Mesothelial cell of epicardium (in vitro differentiated cells): ENCODE measurements around the gene CKB. TPM values are rescaled to one million over a fixed set of nuclear protein-coding genes. Genes with fewer than 3 reads are reported as not detected.
"Not testable (repeated sequence)": the region's sequence is repeated elsewhere in the genome, so short reads cannot be mapped to it uniquely, and the experiment has no call there.

ENCODE experiments used
- DNase-seq, 2 experiments: peaks; one replicate each; pipeline ENCODE4 v3.0.0; 2021; ENCODE audit warnings: low spot score in 2 of 2; ENCODE audit not compliant: unreplicated experiment in 2 of 2
- H3K27ac Mint-ChIP-seq: 2 replicates; pipeline ENCODE4 v1.8.0; 2021; ENCODE audit warnings: mixed read lengths
- H3K27me3 Mint-ChIP-seq: 2 replicates; pipeline ENCODE4 v1.8.0; 2021; ENCODE audit warnings: low read depth, mixed read lengths
- H3K36me3 Mint-ChIP-seq: 2 replicates; pipeline ENCODE4 v1.8.0; 2021; ENCODE audit warnings: mixed read lengths
- H3K4me1 Mint-ChIP-seq: 2 replicates; pipeline ENCODE4 v1.8.0; 2021; ENCODE audit warnings: mixed read lengths
- H3K4me3 Mint-ChIP-seq: 2 replicates; pipeline ENCODE4 v1.8.0; 2021; ENCODE audit warnings: mild to moderate bottlenecking, moderate library complexity, mixed read lengths
- H3K9me3 Mint-ChIP-seq: 2 replicates; pipeline ENCODE4 v1.8.0; 2021; ENCODE audit warnings: mixed read lengths
- total RNA-seq: library from RNA; stranded (reverse); gene quantifications from 3 replicates; pipeline ENCODE4 v1.2.1, GENCODE V29; 2021
- TF ChIP-seq, protein P1 (sequence below): fragments of 200-600 bp; sonication (generic); IDR thresholded peaks from one replicate; pipeline ENCODE4 v1.5.0; 2021; ENCODE audit warnings: antibody characterized with exemption; ENCODE audit not compliant: unreplicated experiment

The CKB gene
- total RNA-seq, 1 donor from 2014 or later, result 50.6 TPM

DNA sequence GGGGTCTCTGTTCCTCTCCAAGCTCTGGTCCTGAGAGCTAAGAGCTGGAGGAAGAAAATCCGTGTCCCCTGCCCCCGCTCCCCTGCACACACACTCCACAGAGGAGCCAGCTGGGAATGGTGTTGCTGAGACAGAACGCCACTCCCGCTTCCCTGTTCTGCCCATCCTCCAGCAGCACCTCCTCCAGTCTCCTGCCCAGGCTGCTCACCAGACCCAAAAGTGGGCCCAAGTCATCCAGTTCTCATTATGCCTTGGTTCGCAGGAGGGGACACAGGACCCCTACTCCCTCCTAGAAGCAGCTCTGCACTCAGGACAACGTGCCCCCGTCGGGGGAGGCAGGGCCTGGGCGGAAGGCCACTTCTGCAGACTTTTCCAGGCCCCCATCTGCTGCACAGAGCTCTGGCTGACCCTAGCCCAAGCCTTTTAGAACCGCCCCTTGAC is 5.5 kb upstream of the CKB start:
- no peaks in the 10 kb centered on the region for H3K36me3 Mint-ChIP-seq
- H3K27ac Mint-ChIP-seq, result peak overlapping the region; percentile 56
- TF ChIP-seq, protein P1, sequence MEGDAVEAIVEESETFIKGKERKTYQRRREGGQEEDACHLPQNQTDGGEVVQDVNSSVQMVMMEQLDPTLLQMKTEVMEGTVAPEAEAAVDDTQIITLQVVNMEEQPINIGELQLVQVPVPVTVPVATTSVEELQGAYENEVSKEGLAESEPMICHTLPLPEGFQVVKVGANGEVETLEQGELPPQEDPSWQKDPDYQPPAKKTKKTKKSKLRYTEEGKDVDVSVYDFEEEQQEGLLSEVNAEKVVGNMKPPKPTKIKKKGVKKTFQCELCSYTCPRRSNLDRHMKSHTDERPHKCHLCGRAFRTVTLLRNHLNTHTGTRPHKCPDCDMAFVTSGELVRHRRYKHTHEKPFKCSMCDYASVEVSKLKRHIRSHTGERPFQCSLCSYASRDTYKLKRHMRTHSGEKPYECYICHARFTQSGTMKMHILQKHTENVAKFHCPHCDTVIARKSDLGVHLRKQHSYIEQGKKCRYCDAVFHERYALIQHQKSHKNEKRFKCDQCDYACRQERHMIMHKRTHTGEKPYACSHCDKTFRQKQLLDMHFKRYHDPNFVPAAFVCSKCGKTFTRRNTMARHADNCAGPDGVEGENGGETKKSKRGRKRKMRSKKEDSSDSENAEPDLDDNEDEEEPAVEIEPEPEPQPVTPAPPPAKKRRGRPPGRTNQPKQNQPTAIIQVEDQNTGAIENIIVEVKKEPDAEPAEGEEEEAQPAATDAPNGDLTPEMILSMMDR, result no peak
- DNase-seq, result no peak
- H3K4me1 Mint-ChIP-seq, result peaks cover 45% of the 10 kb centered on the region
- no peaks in the 10 kb centered on the region for H3K9me3 Mint-ChIP-seq
- peak overlapping the region; percentile 93 for H3K4me3 Mint-ChIP-seq
- peaks cover 29% of the 10 kb centered on the region for H3K27me3 Mint-ChIP-seq

DNA sequence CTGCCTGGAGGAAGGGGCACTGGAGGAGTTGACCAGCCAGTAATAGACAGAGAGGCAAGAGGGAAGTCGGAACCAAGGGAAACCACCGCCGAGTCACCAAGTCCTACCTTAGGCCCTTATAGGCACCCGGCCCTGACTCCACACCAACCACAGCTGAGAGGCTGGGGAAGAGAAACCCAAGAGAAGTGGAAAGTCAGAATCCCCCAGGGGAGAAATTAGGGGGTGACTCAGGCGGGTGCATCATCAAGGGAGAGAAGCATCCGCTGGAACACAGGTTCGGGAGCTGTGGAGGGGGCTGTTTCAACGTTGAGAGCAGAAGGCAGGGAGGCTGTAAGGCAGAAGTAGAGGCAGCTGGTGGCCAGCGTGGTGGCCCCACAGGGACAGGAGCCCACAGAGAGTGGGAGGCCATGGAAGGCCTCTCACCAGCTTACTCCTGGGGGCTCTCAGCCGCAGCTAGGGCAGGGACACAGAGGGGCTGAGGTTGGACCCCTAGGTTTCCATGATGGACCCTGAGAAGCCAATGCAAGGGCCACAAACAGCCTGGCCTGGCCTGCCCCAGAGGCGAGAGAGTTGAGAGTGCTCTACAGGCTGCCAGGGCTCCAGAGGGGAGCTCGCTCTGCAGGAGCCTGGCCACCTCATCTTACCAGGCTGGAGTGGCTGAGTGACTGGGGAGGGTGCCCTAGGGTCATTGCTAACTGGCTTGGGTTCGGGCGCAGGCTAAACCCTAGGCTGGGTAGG is 4.9 kb upstream of the CKB start:
- peak overlapping the region; percentile 62 for H3K27ac Mint-ChIP-seq

DNA sequence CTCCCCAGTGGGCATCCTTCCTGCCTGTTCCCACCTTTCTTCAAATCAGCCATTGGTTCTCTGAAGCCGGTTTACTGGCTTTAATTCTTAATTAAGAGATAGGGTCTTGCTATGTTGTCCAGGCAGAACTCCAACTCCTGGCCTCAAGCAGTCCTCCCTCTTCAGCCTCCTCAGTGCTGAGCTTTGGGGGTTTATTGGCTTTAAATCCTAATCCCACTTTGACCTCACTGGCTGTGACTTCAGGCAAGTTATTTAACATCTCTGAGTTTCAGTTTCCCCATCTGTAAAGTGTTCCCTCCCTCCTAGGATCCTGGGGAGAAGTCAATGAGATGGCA is 4.3 kb upstream of the CKB start:
- Mint-ChIP-seq H3K9me3 (no peaks in the 10 kb centered on the region), H3K27me3 (peaks cover 35% of the 10 kb centered on the region), H3K4me1 (peaks cover 45% of the 10 kb centered on the region), H3K4me3 (peak overlapping the region; percentile 93), H3K27ac (no peak overlapping the region), H3K36me3 (no peaks in the 10 kb centered on the region)
- no peak for DNase-seq
- TF ChIP-seq, protein P1, result no peak

More for the DNA sequence above, 4.9 kb upstream of the CKB start:
- Mint-ChIP-seq H3K4me3 (peak overlapping the region; percentile 93), H3K27me3 (peaks cover 33% of the 10 kb centered on the region), H3K36me3 (no peaks in the 10 kb centered on the region), H3K9me3 (no peaks in the 10 kb centered on the region), H3K4me1 (peaks cover 45% of the 10 kb centered on the region)
- TF ChIP-seq, protein P1, result no peak
- no peak for DNase-seq

DNA sequence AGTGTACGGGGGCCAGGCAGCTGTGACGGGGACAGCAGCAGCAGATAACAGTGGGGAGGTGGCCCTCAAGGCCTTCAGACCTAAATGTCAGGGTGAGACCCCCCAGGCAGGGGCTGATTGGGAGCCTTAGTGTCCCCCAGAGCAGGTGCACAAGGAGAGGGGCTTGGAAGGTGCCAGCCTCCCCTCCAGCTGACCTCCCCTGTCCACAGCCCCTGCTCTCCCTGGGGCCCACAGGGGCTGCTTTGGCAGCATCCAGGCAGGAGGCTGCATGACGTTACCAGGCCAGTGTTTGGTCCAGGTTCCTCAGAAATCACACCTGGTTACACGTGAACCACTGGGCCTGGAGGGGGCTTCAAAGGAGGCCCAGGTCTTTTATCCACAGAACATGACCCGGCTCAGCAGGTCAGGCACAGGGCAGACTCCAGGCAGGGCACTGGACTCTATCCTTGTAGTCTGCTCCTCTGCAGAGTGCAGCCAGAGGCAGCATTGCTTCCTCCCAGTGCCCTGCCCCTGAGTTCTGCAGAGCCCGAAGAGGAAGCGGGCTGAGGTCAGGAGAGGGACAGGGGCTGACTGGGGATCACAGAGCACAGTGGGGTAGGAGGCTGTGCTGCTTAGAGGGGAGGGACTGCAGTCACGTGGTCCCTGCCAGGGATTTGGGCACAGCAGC is 3.8 kb upstream of the CKB start:
- peaks cover 35% of the 10 kb centered on the region for H3K27me3 Mint-ChIP-seq
- H3K9me3 Mint-ChIP-seq, result no peaks in the 10 kb centered on the region
- no peaks in the 10 kb centered on the region for H3K36me3 Mint-ChIP-seq
- TF ChIP-seq, protein P1, result no peak
- H3K4me3 Mint-ChIP-seq, result no peak overlapping the region
- peaks cover 45% of the 10 kb centered on the region for H3K4me1 Mint-ChIP-seq
- no peak overlapping the region for H3K27ac Mint-ChIP-seq
- DNase-seq, result no peak

DNA sequence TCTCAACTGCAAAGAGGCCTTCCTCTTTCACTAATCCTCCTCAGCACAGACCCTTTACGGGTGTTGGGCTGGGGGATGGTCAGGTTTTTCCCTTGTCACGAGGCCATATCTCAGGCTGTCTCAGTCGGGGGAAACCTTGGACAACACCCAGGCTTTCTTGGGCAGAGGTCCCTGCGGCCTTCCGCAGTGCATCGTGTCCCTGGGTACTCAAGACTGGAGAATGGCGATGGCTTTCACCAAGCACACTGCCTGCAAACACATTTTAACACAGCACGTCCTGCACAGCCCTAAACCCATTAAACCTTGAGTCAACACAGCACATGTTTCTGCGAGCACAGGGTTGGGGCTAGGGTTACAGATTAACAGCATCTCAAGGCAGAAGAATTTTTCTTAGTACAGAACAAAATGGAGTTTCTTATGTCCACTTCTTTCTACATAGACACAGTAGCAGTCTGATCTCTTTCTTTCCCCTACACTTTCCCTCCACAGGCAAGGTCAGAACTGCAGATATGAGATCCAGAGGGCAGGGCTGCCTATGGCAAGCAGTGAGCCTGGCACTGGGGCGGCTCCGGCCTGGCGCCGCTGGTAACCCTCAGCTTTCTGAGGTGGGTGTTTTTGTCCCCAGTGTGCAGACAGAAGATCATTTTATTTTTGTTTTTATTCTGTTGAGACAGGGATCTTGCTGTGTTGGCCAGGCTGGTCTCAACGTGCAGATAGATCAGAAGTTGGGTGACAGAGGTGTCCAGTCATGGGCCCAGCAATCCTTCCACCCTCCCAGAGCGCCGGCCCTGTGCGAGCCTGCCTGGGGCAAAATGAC is 3.0 kb upstream of the CKB start:
- not testable (repeated sequence) for H3K9me3 Mint-ChIP-seq, H3K36me3 Mint-ChIP-seq, DNase-seq
- Mint-ChIP-seq H3K4me3 (peak overlapping the region; percentile 13), H3K4me1 (peaks cover 45% of the 10 kb centered on the region), H3K27ac (peak overlapping the region; percentile 62), H3K27me3 (peaks cover 37% of the 10 kb centered on the region)
